22Rv1 (cell line): ENCODE results near the gene GFRA1.
A peak's percentile ranks its signal among the peaks of the same experiment; 100 is the strongest.

Source experiments
- H3K27ac ChIP-seq: fragments of 450-650 bp; 2 replicates; pipeline ENCODE4 v1.5.1; 2017
- ZFX ChIP-seq: fragments of 450-650 bp; IDR thresholded peaks from 2 replicates; pipeline ENCODE4 v1.6.1; 2017; ENCODE audit warnings: antibody characterized with exemption, borderline replicate concordance
- TF ChIP-seq, protein P1 (sequence below): fragments of 450-650 bp; IDR thresholded peaks from 2 replicates; pipeline ENCODE4 v1.5.1; 2017; ENCODE audit warnings: mild to moderate bottlenecking

The GFRA1 gene

DNA sequence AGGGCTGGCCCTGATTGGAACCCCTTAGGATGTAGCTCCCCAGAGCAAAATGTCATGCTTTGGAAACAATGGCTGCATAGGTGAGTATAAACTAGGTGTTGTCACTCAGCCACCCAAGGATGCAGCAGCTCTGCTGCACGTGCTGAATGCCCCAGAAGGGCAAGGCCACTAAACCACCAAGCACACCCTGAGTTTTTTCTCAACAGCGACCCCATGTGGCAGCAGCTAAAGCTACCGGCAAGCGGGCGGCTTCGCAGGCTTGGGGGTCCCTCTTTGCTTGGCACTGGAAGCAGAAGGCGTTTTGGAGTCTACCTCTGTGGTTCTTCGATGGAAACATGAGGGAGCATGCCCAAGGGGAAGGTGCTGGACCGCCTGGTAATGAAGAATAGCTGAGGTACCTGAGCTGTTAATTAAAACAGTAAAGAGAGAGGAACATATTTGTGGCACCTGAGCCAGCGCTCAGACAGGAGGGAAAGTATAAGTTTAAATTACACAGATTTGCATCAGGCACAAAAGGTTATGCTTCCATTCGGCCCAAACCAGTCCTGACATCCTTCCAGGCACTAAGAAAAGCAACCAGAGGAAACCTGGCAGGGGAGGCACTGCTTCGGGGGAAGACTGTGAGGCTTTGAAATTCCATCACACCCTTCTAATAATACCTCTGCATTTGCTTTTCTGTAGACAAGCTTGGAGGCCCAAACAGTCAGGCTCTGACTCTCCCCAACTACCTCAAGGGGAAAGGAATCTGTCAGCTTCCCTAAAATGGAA, 152.1 kb downstream of the GFRA1 start:
- H3K27ac ChIP-seq = no peak overlapping the region
- no peak for TF ChIP-seq ZFX
- TF ChIP-seq, protein P1, sequence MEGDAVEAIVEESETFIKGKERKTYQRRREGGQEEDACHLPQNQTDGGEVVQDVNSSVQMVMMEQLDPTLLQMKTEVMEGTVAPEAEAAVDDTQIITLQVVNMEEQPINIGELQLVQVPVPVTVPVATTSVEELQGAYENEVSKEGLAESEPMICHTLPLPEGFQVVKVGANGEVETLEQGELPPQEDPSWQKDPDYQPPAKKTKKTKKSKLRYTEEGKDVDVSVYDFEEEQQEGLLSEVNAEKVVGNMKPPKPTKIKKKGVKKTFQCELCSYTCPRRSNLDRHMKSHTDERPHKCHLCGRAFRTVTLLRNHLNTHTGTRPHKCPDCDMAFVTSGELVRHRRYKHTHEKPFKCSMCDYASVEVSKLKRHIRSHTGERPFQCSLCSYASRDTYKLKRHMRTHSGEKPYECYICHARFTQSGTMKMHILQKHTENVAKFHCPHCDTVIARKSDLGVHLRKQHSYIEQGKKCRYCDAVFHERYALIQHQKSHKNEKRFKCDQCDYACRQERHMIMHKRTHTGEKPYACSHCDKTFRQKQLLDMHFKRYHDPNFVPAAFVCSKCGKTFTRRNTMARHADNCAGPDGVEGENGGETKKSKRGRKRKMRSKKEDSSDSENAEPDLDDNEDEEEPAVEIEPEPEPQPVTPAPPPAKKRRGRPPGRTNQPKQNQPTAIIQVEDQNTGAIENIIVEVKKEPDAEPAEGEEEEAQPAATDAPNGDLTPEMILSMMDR = peak; percentile 48

DNA sequence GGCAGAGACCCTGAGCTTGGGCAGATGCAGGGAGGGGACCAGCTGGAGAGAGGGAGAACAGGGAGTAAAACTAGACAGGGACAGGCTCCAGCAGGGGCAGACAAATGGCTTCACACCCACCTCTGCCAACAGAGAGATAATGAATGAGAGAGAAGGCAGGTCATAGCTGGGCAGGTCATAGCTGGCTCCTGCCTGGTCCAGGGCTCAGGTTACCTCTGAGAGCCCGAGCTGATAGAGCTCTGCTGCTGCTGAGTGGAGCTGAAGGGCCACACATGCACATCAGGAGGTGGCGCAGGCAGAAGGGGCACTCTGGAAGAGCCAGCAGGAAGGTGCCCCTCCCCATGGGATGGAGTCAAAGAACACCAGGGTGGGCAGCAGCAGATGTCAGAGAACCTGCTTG, 154.2 kb downstream of the GFRA1 start:
- H3K27ac ChIP-seq = no peak overlapping the region
- TF ChIP-seq, protein P1 = no peak
- TF ChIP-seq ZFX = no peak

DNA sequence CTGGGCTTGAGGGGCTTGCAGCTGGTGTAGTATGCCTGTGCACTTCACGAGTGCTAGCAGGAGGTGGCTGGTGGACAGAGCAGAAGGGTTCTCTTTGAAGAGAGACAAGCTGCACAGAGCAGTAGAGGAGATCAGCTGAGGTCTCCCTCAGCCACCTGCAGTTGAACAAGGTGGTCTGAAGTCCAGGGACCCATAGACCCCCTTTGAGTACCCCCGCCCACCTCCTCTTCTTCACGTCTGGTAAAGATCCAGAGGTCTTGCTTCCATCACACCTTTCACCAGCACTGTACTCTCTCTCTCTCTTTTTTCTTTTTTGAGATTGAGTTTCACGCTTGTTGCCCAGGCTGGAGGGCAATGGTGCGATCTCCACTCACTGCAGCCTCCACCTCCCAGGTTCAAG, 157.2 kb downstream of the GFRA1 start:
- no peak overlapping the region for H3K27ac ChIP-seq
- TF ChIP-seq ZFX = no peak
- TF ChIP-seq, protein P1 = no peak

- TF ChIP-seq ZFX = no peak
- TF ChIP-seq, protein P1 = no peak
Measured at GRCh38 chr10:116115036-116115641, 157.9 kb downstream of the GFRA1 start.

DNA sequence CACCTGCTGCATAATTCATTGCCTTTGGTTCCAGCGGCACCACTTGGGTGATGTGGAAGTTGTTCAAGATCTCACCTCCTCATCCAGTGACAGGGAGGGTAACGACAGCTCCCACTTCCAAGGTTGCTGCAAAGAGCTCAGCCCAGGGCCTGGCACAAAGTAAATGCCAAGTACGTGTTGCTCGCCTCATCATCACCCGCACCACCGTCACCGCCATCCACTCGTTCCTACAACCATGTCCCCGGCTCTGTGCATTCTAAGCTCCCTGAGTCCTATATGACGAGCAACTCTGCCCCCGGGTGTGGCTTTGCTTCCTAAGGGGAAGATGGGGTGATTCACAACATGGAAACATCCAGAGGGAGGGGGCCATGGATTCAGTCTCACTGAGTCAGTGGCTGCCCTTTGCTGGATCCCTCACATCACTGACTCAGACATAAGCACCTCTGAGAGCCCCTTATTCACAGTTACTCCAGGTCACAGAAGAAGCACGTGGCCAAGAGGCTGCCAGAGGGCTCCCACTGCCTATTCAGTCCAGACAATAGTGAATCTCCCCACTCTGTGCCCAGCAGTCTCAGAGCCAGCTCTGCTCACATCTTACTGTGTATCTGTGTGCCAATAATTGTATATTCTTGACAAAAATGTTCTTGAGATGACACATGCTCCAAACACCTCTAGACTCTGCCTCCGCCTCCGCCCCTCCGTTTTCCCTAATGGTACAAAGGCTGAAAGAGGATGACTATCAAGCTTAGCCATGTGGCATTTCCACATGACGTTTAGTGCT, 159.1 kb downstream of the GFRA1 start:
- TF ChIP-seq, protein P1 = no peak
- TF ChIP-seq ZFX = no peak
- H3K27ac ChIP-seq = no peak overlapping the region

More at GRCh38 chr10:116115036-116115641, 157.9 kb downstream of the GFRA1 start:
- H3K27ac ChIP-seq = no peak overlapping the region

GRCh38 chr10:116112232-116113231, 160.5 kb downstream of the GFRA1 start:
- TF ChIP-seq ZFX = no peak
- TF ChIP-seq, protein P1 = no peak
- H3K27ac ChIP-seq = no peak overlapping the region
